GM19372 (cell line): ENCODE data around the gene PTRH1.

Experiments
- ATAC-seq: cut with Tn5 transposase; IDR thresholded peaks from one replicate; pipeline ENCODE4 v1.9.1; 2021; ENCODE audit warnings: mild to moderate bottlenecking, low read depth, moderate library complexity; ENCODE audit not compliant: unreplicated experiment

PTRH1 gene

DNA sequence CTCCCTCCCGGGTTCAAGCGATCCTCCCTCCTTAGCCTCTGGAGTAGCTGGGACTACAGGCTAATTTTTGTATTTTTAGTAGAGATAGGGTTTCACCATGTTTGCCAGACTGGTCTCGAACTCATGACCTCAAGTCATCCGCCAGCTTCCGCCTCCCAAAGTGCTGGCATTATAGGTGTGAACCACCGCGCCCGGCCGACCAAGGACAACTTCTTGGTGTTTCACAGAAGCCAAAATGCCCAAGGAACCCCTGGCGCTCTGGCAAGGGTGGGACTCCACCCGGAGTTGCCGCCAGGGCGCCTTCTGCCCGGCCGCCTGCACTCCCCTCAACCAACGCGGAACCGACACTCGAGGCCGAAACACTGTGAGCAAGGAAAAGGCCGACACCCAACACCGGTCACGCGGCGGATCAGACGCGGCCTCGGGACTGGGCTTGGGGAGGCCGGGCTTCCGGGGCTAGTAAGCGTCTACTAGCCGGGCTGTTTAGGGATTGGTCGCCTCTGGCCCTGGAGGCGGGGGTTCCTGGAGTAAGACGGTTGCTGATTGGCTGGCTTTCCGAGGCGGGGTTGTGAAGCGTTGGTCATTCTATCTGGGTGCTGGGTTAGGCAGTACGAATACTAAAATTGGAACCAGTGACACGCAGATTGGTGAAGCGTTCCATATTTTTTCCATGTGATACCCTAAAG, 16.3 kb downstream of the PTRH1 start:
- ATAC-seq: peak; percentile 98

DNA sequence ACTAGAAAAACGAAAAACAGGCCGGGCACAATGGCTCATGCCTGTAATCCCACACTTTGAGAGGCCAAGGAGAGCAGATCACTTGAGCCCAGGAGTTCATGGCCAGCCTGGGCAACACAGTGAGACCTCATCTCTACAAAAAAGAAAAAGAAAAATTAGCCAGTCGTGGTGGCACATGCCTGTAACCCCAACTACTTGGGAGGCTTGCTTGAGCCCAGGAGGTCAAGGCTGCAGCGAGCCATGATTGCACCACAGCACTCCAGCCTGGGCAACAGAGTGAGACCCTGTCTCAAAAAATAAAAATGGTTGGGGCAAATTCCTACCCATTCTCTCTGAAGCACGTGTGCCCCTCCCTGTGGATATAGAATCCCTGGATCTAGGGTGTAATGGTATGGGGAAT, 17.1 kb downstream of the PTRH1 start:
- ATAC-seq: no peak

DNA sequence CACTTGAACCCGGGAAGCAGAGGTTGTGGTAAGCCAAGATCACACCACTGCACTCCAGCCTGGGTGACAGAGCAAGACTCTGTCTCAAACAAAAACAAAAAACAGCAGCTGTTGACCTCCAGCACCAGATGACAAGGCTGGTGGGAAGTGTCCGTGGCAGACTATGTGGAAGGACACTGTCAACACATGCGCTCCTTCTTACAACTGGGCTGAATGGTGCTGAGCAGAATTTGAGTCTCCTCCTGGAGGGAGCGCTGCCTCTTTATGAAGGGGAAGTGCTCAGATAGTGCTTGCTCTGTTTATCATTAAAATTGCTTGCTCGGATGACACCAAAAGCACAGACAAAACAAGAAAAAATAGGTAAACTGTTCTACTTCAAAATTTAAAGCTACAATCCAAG, 17.9 kb downstream of the PTRH1 start:
- no peak for ATAC-seq

GRCh38 chr9:127694890-127695720, 20.4 kb downstream of the PTRH1 start:
- no peak for ATAC-seq

GRCh38 chr9:127693697-127694096, 21.8 kb downstream of the PTRH1 start:
- no peak for ATAC-seq

DNA sequence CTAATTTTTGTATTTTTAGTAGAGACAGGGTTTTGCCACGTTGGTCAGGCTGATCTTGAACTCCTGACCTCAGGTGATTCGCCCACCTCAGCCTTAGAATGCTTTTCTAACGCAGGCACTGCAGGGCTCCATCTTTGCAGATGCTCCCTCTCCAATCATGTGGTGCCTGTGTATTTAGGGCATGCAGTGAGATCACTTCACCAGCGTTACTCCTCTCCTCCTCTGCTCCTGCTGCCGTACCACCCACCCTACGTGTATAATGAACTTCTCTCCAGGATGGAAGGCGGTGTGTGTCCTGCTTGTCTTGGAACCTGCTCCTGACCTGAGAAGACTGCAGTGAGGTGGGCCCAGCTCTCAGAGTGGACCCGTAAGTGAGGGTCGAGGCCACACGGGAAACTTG, 22.3 kb downstream of the PTRH1 start:
- ATAC-seq: no peak

- ATAC-seq: no peak
These were observed 23.4 kb downstream of the PTRH1 start for GRCh38 chr9:127692071-127692470.

GRCh38 chr9:127690735-127691134, 24.7 kb downstream of the PTRH1 start:
- no peak for ATAC-seq

DNA sequence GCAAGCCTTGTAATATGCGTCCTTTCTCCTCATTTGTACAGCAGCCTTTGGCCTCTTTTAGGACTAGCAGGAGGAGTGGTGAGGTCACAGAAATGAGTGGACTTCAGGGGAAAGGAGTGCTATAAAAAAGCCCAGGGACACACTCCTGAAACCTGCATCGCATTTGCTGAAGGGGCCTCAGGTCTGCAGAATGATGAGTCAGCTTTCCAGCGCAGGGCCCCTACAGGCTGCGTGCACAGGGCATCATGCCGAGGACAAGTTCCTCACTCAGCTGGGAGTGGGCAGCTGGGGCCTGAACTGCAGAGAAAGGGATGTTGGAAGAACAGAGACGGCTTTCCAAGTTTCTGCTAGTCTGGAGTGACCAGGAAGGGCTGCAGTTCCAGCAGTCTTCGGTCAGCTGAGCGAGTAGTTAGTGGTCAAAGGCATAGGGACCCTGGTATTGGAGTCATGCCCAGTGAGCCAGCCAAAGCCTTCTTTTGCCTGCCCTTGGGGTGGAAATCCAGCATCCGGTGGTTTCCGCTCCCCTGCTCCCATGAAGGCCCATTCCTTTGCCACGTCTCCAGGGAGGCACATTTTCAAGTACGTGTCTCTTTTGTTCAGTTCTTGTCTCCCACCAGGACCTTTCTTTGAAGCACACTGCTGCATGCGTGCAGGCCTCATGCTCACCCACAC, 26.0 kb downstream of the PTRH1 start:
- ATAC-seq: no peak

GRCh38 chr9:127686461-127687393, 28.7 kb downstream of the PTRH1 start:
- no peak for ATAC-seq

DNA sequence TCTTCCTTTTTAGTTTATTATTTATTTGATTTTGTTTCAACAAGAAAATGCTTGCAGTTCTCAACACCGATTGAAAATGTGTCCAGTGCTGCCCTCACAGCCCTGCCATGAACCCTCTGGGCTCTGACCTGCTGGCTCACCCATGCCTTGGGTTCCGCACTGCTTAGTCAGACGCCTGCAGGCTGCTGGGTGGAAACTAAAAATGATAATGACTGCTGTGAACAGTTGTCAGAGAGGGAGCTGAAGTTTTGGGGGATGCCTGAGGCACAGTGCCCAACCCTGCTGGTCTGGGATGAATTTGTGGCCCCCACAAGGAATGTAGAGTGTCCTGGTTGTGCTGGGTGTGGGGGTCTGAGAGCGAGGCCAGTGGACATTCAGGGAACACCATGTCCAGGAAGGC, 30.9 kb downstream of the PTRH1 start:
- ATAC-seq: no peak

DNA sequence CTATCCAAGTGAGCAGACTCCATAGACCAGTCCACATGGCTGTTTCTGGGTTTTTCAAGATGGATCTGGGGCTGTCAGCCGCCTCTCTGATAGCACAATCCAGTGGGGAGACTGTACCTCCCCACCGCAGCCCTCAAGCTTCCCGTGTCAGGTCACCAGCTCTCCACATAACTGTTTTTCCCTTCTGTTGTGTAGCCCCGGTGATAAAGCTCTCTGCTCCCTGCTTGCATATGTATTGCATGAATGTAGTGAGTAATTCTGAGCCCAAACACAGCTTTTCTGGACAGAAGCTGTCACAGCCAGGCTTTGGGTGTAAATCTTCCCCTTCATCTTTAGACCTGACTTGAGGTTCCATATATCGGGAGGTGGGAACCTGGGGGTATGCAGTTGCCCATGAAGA, 31.7 kb downstream of the PTRH1 start:
- ATAC-seq: no peak

DNA sequence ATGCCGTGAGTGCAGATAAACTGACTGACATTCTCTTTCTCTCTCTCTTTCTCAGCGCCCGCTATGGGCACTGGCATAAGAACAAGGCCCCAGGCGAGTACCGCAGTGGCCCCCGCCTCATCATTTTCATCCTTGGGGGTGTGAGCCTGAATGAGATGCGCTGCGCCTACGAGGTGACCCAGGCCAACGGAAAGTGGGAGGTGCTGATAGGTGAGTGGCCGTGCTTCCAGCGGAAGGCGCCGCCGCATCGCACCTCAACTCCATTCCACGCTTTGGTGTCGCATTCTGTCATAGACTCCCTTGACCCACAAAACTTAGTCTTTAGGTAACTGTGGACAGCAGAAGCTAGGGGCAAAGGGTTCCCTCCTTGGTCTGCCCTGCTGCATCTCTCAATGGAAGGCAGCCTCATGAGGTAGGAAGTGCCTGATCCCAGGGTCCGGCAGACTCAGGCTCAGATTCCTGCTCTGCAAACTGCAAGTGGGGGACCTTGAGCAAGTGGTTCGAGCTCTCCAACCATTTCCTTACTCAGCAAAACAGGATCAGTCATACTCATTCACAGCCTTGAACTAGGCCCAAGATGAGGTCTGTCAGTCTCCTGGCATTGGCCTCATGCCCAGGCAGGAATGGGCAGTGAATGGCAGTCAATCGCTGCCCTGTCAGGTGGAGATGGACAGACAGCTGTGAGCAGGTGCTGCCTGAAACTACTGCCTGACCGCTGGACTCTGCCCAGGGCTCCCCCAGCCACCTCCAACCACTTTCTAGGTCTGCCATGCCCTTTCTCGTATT, 32.9 kb downstream of the PTRH1 start:
- ATAC-seq: no peak

DNA sequence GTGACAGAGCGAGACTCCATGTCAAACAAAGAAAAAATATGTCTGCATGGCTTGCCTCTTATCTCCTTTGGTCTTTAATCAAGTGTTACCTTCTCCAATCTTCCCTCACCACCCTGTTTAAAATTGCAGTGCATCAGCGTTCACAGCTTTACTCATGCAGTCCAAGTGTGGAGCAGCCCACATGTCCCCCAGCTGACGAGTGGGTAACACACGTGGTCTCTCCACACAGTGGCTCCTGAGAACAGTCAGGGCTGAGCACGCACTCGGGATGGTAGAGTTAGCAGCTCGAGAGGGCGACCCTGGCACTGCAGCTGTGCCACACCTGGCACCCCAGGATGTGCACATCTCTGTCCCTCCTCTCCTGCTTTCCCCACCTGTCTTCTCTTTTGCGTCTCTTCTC, 34.6 kb downstream of the PTRH1 start:
- ATAC-seq: no peak

DNA sequence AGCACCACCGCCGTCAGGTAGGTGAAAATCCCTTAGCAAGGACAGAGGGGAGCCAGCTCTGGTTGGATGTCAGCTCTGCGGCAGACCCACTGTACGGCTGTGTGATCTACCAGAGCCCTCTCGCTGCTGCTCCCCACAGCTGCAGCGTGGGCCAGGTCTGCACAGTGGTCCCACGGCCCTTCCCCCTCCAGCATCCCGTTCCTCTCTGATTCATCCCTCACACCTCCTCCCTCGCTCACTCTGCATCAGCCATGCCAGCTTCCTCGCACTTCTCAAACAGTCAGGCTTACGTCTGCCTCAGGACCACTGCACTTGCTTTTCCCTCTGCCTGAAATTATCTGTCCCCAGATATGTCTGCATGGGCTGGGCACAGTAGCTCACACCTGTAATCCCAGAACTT, 35.2 kb downstream of the PTRH1 start:
- ATAC-seq: no peak

DNA sequence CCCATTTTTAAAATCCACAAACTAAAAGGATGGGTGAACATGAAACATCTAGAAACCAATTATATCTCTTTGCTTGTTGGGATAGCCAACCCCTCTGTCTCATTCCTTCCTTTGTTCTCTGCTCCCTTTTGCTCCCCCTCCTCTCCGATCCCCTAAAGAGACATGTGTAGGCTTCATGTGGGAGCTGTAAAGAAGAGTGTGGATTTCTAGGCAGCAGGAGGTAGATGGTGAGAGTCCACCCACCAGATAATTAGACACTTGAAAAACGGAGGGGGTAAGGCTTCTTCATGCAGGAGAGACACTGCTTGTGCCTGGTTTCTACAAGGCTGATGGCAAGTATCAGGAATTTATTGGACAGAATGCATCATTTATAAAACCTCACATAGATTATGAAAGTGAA, 36.0 kb downstream of the PTRH1 start:
- ATAC-seq: no peak

GRCh38 chr9:127676638-127677037, 38.8 kb downstream of the PTRH1 start:
- ATAC-seq: no peak

DNA sequence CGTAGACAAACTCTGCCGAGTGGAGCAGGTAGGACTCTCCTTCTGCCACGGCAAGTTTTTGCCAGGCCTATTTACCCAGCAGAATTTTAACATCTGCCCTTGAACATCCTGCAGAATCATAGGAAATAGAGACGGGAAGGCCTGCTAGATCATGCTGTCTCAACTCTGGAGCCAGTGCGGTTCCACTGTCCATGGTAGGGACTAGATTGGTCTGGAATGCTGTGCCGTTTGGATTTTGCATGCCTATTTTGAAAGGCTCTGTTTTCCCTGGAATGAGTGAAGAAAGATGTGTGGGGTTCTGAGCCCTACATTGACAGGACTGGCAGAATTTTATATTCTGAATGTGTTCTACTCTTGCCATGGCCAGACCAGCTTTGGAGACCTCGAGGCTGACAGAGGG, 42.2 kb downstream of the PTRH1 start:
- ATAC-seq: no peak

GRCh38 chr9:127667906-127668305, 47.6 kb downstream of the PTRH1 start:
- ATAC-seq: no peak
